HG02870 (cell line): ENCODE results near the gene AGBL4.
"Not testable (repeated sequence)": the region's sequence is repeated elsewhere in the genome, so short reads cannot be mapped to it uniquely, and the experiment has no call there.

ENCODE experiments used
- ATAC-seq: cut with Tn5 transposase; IDR thresholded peaks from one replicate; pipeline ENCODE4 v1.9.1; 2021; ENCODE audit warnings: mild to moderate bottlenecking, moderate library complexity; ENCODE audit not compliant: unreplicated experiment

Gene AGBL4

GRCh38 chr1:49319426-49319963 lies 704.3 kb downstream of the AGBL4 start:
- ATAC-seq: no peak

GRCh38 chr1:49318218-49318617 lies 705.5 kb downstream of the AGBL4 start:
- ATAC-seq: no peak

GRCh38 chr1:49307457-49307856 lies 716.3 kb downstream of the AGBL4 start:
- no peak for ATAC-seq

- ATAC-seq: no peak
These were observed 717.2 kb downstream of the AGBL4 start for GRCh38 chr1:49306507-49307070.

- ATAC-seq: not testable (repeated sequence)
These were observed 721.4 kb downstream of the AGBL4 start for GRCh38 chr1:49302400-49302799.

GRCh38 chr1:49298304-49298703 lies 725.5 kb downstream of the AGBL4 start:
- ATAC-seq: no peak

- ATAC-seq: no peak
These were observed 726.0 kb downstream of the AGBL4 start for GRCh38 chr1:49297783-49298182.

- no peak for ATAC-seq
These were observed 729.2 kb downstream of the AGBL4 start for GRCh38 chr1:49294539-49294938.

- ATAC-seq: no peak
These were observed 730.7 kb downstream of the AGBL4 start for GRCh38 chr1:49293016-49293415.

GRCh38 chr1:49257211-49258049 lies 766.3 kb downstream of the AGBL4 start:
- ATAC-seq: not testable (repeated sequence)

- ATAC-seq: no peak
These were observed 770.8 kb downstream of the AGBL4 start for GRCh38 chr1:49252917-49253316.

GRCh38 chr1:49251019-49251784 lies 772.6 kb downstream of the AGBL4 start:
- no peak for ATAC-seq

GRCh38 chr1:49240709-49241221 lies 783.0 kb downstream of the AGBL4 start:
- no peak for ATAC-seq

- ATAC-seq: no peak
These were observed 788.8 kb downstream of the AGBL4 start for GRCh38 chr1:49234988-49235387.

- no peak for ATAC-seq
These were observed 794.2 kb downstream of the AGBL4 start for GRCh38 chr1:49229555-49229954.

- no peak for ATAC-seq
These were observed 797.0 kb downstream of the AGBL4 start for GRCh38 chr1:49226758-49227157.

- ATAC-seq: no peak
These were observed 798.3 kb downstream of the AGBL4 start for GRCh38 chr1:49225464-49225863.

GRCh38 chr1:49213301-49213700 lies 810.5 kb downstream of the AGBL4 start:
- no peak for ATAC-seq

GRCh38 chr1:49208712-49209111 lies 815.0 kb downstream of the AGBL4 start:
- ATAC-seq: no peak

GRCh38 chr1:49204720-49205119 lies 819.0 kb downstream of the AGBL4 start:
- no peak for ATAC-seq

GRCh38 chr1:49200738-49201137 lies 823.0 kb downstream of the AGBL4 start:
- no peak for ATAC-seq
